Mammary epithelial cell (primary cell): ENCODE results near the gene TESK2.

Source experiments
- EZH2 ChIP-seq: IDR thresholded peaks from 2 replicates; pipeline ENCODE4 v1.6.1; 2012; ENCODE audit warnings: low read length, inconsistent platforms, borderline replicate concordance
- TF ChIP-seq, protein P1 (sequence below), 2 donors: IDR thresholded peaks in 1 of 2; conservative IDR thresholded peaks in 1 of 2; 2 replicates each; pipeline ENCODE4 v1.5.1; 2011 to 2012; ENCODE audit warnings: inconsistent platforms in 2 of 2, low read length in 2 of 2, mild to moderate bottlenecking in 2 of 2, control low read depth in 1 of 2, low read depth in 1 of 2; ENCODE audit not compliant: insufficient read depth in 1 of 2; ENCODE audit errors: extremely low read depth in 1 of 2

DNA sequence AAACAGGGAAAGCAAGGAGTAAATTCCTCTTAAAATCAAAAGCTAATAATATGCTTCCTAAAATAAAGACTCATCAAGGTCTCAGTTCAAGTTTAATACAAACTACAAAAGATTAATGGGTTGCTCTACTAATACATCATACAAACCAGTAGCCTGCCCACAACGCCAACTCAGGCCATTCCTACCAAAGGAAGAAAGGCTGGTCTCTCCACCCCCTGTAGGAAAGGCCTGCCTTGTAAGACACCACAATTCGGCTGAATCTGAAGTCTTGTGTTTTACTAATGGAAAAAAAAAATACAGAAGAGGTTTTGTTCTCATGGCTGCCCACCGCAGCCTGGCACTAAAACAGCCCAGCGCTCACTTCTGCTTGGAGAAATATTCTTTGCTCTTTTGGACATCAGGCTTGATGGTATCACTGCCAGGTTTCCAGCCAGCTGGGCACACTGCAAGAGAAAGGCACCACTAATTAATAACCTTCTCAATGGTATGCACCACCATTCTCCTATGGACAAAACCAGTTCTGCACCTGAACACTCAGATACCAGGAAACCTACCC, 20.1 kb upstream of the TESK2 start:
- TF ChIP-seq, protein P1, sequence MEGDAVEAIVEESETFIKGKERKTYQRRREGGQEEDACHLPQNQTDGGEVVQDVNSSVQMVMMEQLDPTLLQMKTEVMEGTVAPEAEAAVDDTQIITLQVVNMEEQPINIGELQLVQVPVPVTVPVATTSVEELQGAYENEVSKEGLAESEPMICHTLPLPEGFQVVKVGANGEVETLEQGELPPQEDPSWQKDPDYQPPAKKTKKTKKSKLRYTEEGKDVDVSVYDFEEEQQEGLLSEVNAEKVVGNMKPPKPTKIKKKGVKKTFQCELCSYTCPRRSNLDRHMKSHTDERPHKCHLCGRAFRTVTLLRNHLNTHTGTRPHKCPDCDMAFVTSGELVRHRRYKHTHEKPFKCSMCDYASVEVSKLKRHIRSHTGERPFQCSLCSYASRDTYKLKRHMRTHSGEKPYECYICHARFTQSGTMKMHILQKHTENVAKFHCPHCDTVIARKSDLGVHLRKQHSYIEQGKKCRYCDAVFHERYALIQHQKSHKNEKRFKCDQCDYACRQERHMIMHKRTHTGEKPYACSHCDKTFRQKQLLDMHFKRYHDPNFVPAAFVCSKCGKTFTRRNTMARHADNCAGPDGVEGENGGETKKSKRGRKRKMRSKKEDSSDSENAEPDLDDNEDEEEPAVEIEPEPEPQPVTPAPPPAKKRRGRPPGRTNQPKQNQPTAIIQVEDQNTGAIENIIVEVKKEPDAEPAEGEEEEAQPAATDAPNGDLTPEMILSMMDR (conservative IDR thresholded peaks at IDR 0.05 in 1 of 2, IDR thresholded peaks at IDR 0.05 in 1 of 2; ENCODE audit: extremely low read depth in 1 of 2, insufficient read depth in 1 of 2, low read depth in 1 of 2, low read length in 2 of 2) = no peak
- TF ChIP-seq EZH2 = no peak
